WTC11 (cell line): ENCODE data around the gene GON7. TPM values are rescaled to one million over a fixed set of nuclear protein-coding genes. Genes with fewer than 3 reads are reported as not detected.
A peak's percentile ranks its signal among the peaks of the same experiment; 100 is the strongest.

Source experiments
- ATAC-seq: fragments of 200-7000 bp; cut with Tn5 transposase; 2 replicates; pipeline ENCODE4 v1.10.0; 2021; ENCODE audit warnings: mild to moderate bottlenecking, moderate library complexity
- CTCF ChIA-PET: fragments of 300-600 bp; sonication (Branson Sonifier 250); formaldehyde crosslinking; loops from one replicate; lab custom pipeline; 2021; ENCODE audit warnings: antibody characterized with exemption; lab: Charles Lee
- POLR2A ChIA-PET: fragments of 350-600 bp; sonication (Branson Sonifier 250); formaldehyde crosslinking; loops from one replicate; lab custom pipeline; 2021; ENCODE audit warnings: antibody characterized with exemption; lab: Charles Lee
- DNase-seq: peaks from one replicate; pipeline ENCODE4 v3.0.0; 2021; ENCODE audit warnings: low spot score
- H3K27ac Mint-ChIP-seq: 2 replicates; pipeline ENCODE4 v1.8.0; 2021; ENCODE audit warnings: mixed read lengths
- H3K27me3 Mint-ChIP-seq: 2 replicates; pipeline ENCODE4 v1.8.0; 2021; ENCODE audit warnings: low read depth, mild to moderate bottlenecking, moderate library complexity, mixed read lengths
- H3K36me3 Mint-ChIP-seq: 2 replicates; pipeline ENCODE4 v1.8.0; 2021; ENCODE audit warnings: mixed read lengths
- H3K4me1 Mint-ChIP-seq: 2 replicates; pipeline ENCODE4 v1.8.0; 2022; ENCODE audit warnings: mixed read lengths
- H3K4me3 Mint-ChIP-seq: 2 replicates; pipeline ENCODE4 v1.8.0; 2021; ENCODE audit warnings: mild to moderate bottlenecking, moderate library complexity, mixed read lengths
- H3K9me3 Mint-ChIP-seq: 2 replicates; pipeline ENCODE4 v1.8.0; 2021; ENCODE audit warnings: mixed read lengths
- CBFB ChIP-seq: sonication (generic); formaldehyde crosslinking; IDR thresholded peaks from 2 replicates; pipeline ENCODE4 v1.8.1; 2022; ENCODE audit warnings: mild to moderate bottlenecking, low read depth, missing genetic modification reagents
- E2F4 ChIP-seq: sonication (generic); formaldehyde crosslinking; IDR thresholded peaks from 2 replicates; pipeline ENCODE4 v1.8.1; 2022; ENCODE audit warnings: low read depth, mild to moderate bottlenecking, moderate library complexity, missing genetic modification reagents, borderline replicate concordance
- ESRRA ChIP-seq: sonication (generic); formaldehyde crosslinking; IDR thresholded peaks from 2 replicates; pipeline ENCODE4 v1.8.1; 2022; ENCODE audit warnings: mild to moderate bottlenecking, missing genetic modification reagents, borderline replicate concordance
- FOXJ3 ChIP-seq: sonication (generic); formaldehyde crosslinking; IDR thresholded peaks from 2 replicates; pipeline ENCODE4 v1.9.0; 2021; ENCODE audit warnings: missing genetic modification reagents, mild to moderate bottlenecking, borderline replicate concordance
- FOXK1 ChIP-seq: sonication (generic); formaldehyde crosslinking; IDR thresholded peaks from 2 replicates; pipeline ENCODE4 v1.8.0; 2022; ENCODE audit warnings: mild to moderate bottlenecking, moderate library complexity, missing genetic modification reagents
- FOXP4 ChIP-seq: sonication (generic); formaldehyde crosslinking; IDR thresholded peaks from 2 replicates; pipeline ENCODE4 v1.8.0; 2022; ENCODE audit warnings: mild to moderate bottlenecking, missing genetic modification reagents
- HMGA2 ChIP-seq: fragments of 250-450 bp; sonication (Bioruptor Pico); IDR thresholded peaks from 2 replicates; pipeline ENCODE4 v1.4.0; 2021; ENCODE audit warnings: mild to moderate bottlenecking, moderate library complexity
- IRF1 ChIP-seq: sonication (generic); formaldehyde crosslinking; IDR thresholded peaks from 2 replicates; pipeline ENCODE4 v1.8.0; 2023; ENCODE audit warnings: missing genetic modification reagents
- NFYB ChIP-seq: sonication (generic); formaldehyde crosslinking; conservative IDR thresholded peaks from 2 replicates; pipeline ENCODE4 v1.8.0; 2022; ENCODE audit warnings: low read depth, missing genetic modification reagents
- NR2C2 ChIP-seq: sonication (generic); formaldehyde crosslinking; IDR thresholded peaks from 2 replicates; pipeline ENCODE4 v1.8.0; 2022; ENCODE audit warnings: mild to moderate bottlenecking, missing genetic modification reagents
- RELA ChIP-seq: sonication (generic); formaldehyde crosslinking; IDR thresholded peaks from 2 replicates; pipeline ENCODE4 v1.8.1; 2022; ENCODE audit warnings: missing genetic modification reagents, mild to moderate bottlenecking, borderline replicate concordance
- SMAD4 ChIP-seq: sonication (generic); formaldehyde crosslinking; IDR thresholded peaks from 2 replicates; pipeline ENCODE4 v1.8.0; 2022; ENCODE audit warnings: mild to moderate bottlenecking, missing genetic modification reagents
- SP1 ChIP-seq: sonication (generic); formaldehyde crosslinking; conservative IDR thresholded peaks from 2 replicates; pipeline ENCODE4 v1.8.1; 2022; ENCODE audit warnings: missing genetic modification reagents
- ZBTB43 ChIP-seq: sonication (generic); formaldehyde crosslinking; IDR thresholded peaks from 2 replicates; pipeline ENCODE4 v1.8.1; 2023; ENCODE audit warnings: mild to moderate bottlenecking, missing genetic modification reagents
- ZNF219 ChIP-seq: sonication (generic); formaldehyde crosslinking; IDR thresholded peaks from 2 replicates; pipeline ENCODE4 v1.8.0; 2023; ENCODE audit warnings: missing genetic modification reagents, mild to moderate bottlenecking, borderline replicate concordance
- ZNF396 ChIP-seq: fragments of 250-450 bp; sonication (Bioruptor Pico); IDR thresholded peaks from 2 replicates; pipeline ENCODE4 v1.8.0; 2021; ENCODE audit warnings: mild to moderate bottlenecking, moderate library complexity, borderline replicate concordance
- total RNA-seq: library from RNA; stranded (reverse); gene quantifications from 3 replicates; pipeline ENCODE4 v1.2.3, GENCODE V29; 2021
- TF ChIP-seq, protein P1 (sequence below): sonication (generic); formaldehyde crosslinking; IDR thresholded peaks from 2 replicates; pipeline ENCODE4 v1.8.1; 2022; ENCODE audit warnings: mild to moderate bottlenecking, moderate library complexity, missing genetic modification reagents
- TF ChIP-seq, protein P2 (sequence below): fragments of 250-450 bp; sonication (Bioruptor Pico); IDR thresholded peaks from 2 replicates; pipeline ENCODE4 v1.8.0; 2021; ENCODE audit warnings: mild to moderate bottlenecking
- TF ChIP-seq, protein P3 (sequence below): sonication (generic); formaldehyde crosslinking; IDR thresholded peaks from 2 replicates; pipeline ENCODE4 v1.8.0; 2022; ENCODE audit warnings: mild to moderate bottlenecking, missing genetic modification reagents

GON7 gene
- total RNA-seq, 1 experiment from 2014 or later = 7.4 TPM

GRCh38 chr14:93219103-93219726, 12.3 kb upstream of the GON7 start:
- DNase-seq (peak; percentile 46), ATAC-seq (peak; percentile 83; the same call in 1 of the 2 replicates)
- Mint-ChIP-seq H3K36me3 (peaks cover 39% of the 10 kb centered on the region), H3K9me3 (no peaks in the 10 kb centered on the region), H3K4me3 (no peak overlapping the region), H3K27me3 (no peaks in the 10 kb centered on the region), H3K4me1 (no peaks in the 10 kb centered on the region), H3K27ac (no peak overlapping the region)
- ChIA-PET CTCF (interaction anchor here (0.6 to 1.3 kb wide), 22 partner anchors 12 to 532 kb away, joined by 3 to 32 read pairs (median 4); partner anchors contain the start of genes GON7, LYSET, MOAP1 and UBR7), POLR2A (interaction anchor here (1.0 kb wide), 1 partner anchor 34 kb away, joined by 3 read pairs; the partner anchor contains the start of genes LYSET and MOAP1)
- TF ChIP-seq FOXJ3 (CRISPR knock-in tag) (no peak), E2F4 (no peak), HMGA2 (CRISPR knock-in tag) (no peak), NR2C2 (CRISPR knock-in tag) (no peak)
- TF ChIP-seq, protein P1, sequence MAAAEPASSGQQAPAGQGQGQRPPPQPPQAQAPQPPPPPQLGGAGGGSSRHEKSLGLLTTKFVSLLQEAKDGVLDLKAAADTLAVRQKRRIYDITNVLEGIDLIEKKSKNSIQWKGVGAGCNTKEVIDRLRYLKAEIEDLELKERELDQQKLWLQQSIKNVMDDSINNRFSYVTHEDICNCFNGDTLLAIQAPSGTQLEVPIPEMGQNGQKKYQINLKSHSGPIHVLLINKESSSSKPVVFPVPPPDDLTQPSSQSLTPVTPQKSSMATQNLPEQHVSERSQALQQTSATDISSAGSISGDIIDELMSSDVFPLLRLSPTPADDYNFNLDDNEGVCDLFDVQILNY (CRISPR knock-in tag) = no peak

- peaks cover 29% of the 10 kb centered on the region for H3K36me3 Mint-ChIP-seq
- CTCF ChIA-PET = no interaction called here
These were observed 7.7 kb upstream of the GON7 start for GRCh38 chr14:93214598-93214997.

DNA sequence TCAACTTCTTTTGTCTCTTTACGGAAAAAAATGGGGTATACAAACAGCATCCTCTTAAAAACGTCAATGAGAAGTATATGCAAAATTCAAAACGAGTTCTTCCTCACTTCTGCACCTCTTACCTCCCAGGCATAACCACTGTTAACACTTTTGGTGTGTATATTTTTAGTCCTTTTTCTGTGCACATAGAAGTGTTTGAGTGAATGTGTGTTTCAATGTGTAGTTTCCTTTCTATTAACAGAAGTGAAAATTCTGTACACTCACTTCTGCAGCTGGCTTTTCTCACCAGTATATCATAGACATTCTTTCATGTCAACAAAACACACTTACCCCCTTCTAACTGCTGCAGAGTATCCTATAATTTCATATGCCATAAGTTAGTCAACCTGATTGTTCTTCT, 5.6 kb upstream of the GON7 start:
- ATAC-seq (no peak), DNase-seq (no peak)
- peaks cover 4% of the 10 kb centered on the region for H3K4me1 Mint-ChIP-seq
- H3K27ac Mint-ChIP-seq = no peak overlapping the region
- ChIA-PET CTCF (interaction anchor here (0.5 kb wide), 1 partner anchor 329 kb away, joined by 4 read pairs; no protein-coding TSS in a partner anchor), POLR2A (no interaction called here)
- H3K4me3 Mint-ChIP-seq = no peak overlapping the region
- H3K36me3 Mint-ChIP-seq = peaks cover 20% of the 10 kb centered on the region
- H3K27me3 Mint-ChIP-seq = no peaks in the 10 kb centered on the region
- no peaks in the 10 kb centered on the region for H3K9me3 Mint-ChIP-seq
- TF ChIP-seq CBFB (CRISPR knock-in tag) = no peak
- TF ChIP-seq SP1 (CRISPR knock-in tag) = no peak
- TF ChIP-seq NFYB (CRISPR knock-in tag) = no peak
- TF ChIP-seq, protein P2, sequence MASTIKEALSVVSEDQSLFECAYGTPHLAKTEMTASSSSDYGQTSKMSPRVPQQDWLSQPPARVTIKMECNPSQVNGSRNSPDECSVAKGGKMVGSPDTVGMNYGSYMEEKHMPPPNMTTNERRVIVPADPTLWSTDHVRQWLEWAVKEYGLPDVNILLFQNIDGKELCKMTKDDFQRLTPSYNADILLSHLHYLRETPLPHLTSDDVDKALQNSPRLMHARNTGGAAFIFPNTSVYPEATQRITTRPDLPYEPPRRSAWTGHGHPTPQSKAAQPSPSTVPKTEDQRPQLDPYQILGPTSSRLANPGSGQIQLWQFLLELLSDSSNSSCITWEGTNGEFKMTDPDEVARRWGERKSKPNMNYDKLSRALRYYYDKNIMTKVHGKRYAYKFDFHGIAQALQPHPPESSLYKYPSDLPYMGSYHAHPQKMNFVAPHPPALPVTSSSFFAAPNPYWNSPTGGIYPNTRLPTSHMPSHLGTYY (CRISPR knock-in tag) = no peak
- no peak for TF ChIP-seq IRF1 (CRISPR knock-in tag)
- no peak for TF ChIP-seq ESRRA (CRISPR knock-in tag)
- TF ChIP-seq RELA (CRISPR knock-in tag) = no peak
- no peak for TF ChIP-seq FOXK1 (CRISPR knock-in tag)
- TF ChIP-seq ZNF219 = no peak
- no peak for TF ChIP-seq ZNF396 (CRISPR knock-in tag)
- no peak for TF ChIP-seq ZBTB43 (CRISPR knock-in tag)
- TF ChIP-seq, protein P3, sequence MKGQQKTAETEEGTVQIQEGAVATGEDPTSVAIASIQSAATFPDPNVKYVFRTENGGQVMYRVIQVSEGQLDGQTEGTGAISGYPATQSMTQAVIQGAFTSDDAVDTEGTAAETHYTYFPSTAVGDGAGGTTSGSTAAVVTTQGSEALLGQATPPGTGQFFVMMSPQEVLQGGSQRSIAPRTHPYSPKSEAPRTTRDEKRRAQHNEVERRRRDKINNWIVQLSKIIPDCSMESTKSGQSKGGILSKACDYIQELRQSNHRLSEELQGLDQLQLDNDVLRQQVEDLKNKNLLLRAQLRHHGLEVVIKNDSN (CRISPR knock-in tag) = no peak

More at GRCh38 chr14:93214598-93214997, 7.7 kb upstream of the GON7 start:
- DNase-seq (no peak), ATAC-seq (no peak)
- Mint-ChIP-seq H3K9me3 (no peaks in the 10 kb centered on the region), H3K27me3 (no peaks in the 10 kb centered on the region), H3K27ac (no peak overlapping the region), H3K4me3 (no peak overlapping the region), H3K4me1 (no peaks in the 10 kb centered on the region)
- TF ChIP-seq, protein P2 (CRISPR knock-in tag) = no peak
- no peak for TF ChIP-seq SMAD4 (CRISPR knock-in tag)
- no peak for TF ChIP-seq FOXP4 (CRISPR knock-in tag)
- POLR2A ChIA-PET = no interaction called here
